Measurements from ENCODE around the gene HAUS8. TPM values are rescaled to one million over a fixed set of nuclear protein-coding genes. Genes with fewer than 3 reads are reported as not detected.

HAUS8 gene
- total and polyA plus RNA-seq, 2 donors (not counting 3 experiments of a cell fraction or from before 2014, with no cell fraction given), result 9.6 to 30.3 TPM

GRCh38 chr19:17109300-17109699 lies 34.0 kb upstream of the HAUS8 start:
- Histone ChIP-seq H3K79me2 (ENCODE audit: control insufficient read depth, insufficient read depth, low read length) (peaks cover 72% of the 10 kb centered on the region), H4K20me1 (replicated peaks; ENCODE audit: control insufficient read depth, extremely low read depth, insufficient read depth, low read length) (no peaks in the 10 kb centered on the region)
- BruUV-seq (replicated peaks), result no TSS peak

More at GRCh38 chr19:17109300-17109699, 34.0 kb upstream of the HAUS8 start:
- Histone ChIP-seq H3K27ac (ENCODE audit: insufficient read depth, low read depth, low read length) (no peak overlapping the region), H3K4me2 (ENCODE audit: insufficient read depth, low read length) (no peak overlapping the region), H3K9me1 (replicated peaks; ENCODE audit: control insufficient read depth, extremely low read depth, insufficient read depth, low read length) (no peaks in the 10 kb centered on the region), H2AFZ (ENCODE audit: low read depth, low read length) (no peak overlapping the region), H3K36me3 (ENCODE audit: control insufficient read depth in 2 of 2, extremely low read depth in 1 of 2, insufficient read depth in 2 of 2, low read length in 2 of 2) (peaks cover 0 to 12% of the 10 kb centered on the region in 2 experiments), H3K4me3 (replicated peaks in 1 of 3; ENCODE audit: insufficient read depth in 1 of 3, low read depth in 1 of 3, low read length in 3 of 3) (no peak overlapping the region), H3K9me3 (replicated peaks; ENCODE audit: control insufficient read depth, insufficient read depth, low read length) (no peaks in the 10 kb centered on the region), H3K4me1 (ENCODE audit: control insufficient read depth, extremely low read depth, insufficient read depth, low read length) (peaks cover 11% of the 10 kb centered on the region), H3K27me3 (ENCODE audit: control insufficient read depth in 2 of 2, insufficient read depth in 2 of 2, low read length in 2 of 2) (no peaks in the 10 kb centered on the region), H3K9ac (replicated peaks; ENCODE audit: extremely low read depth, insufficient read depth, low read length) (no peak overlapping the region)
- DNase-seq (ENCODE audit: low read depth, low spot score), result no peak
- TF ChIP-seq MAX (IDR thresholded peaks at IDR 0.05; ENCODE audit: insufficient read depth, insufficient read length) (no peak), MYC (IDR thresholded peaks at IDR 0.05; ENCODE audit: low read depth, low read length) (no peak), CTCF (IDR thresholded peaks at IDR 0.05; ENCODE audit: extremely low read depth in 1 of 2, insufficient read depth in 1 of 2, low read depth in 1 of 2, low read length in 2 of 2) (no peak), EZH2 (IDR thresholded peaks at IDR 0.05; ENCODE audit: borderline replicate concordance, low read depth, low read length, severe bottlenecking) (no peak), POLR2AphosphoS5 (IDR thresholded peaks at IDR 0.05; ENCODE audit: insufficient read depth, low read depth, low read length) (no peak), GATA2 (IDR thresholded peaks at IDR 0.05; ENCODE audit: insufficient read depth, insufficient read length, low read depth, low read length) (no peak), POLR2A (IDR thresholded peaks at IDR 0.05; ENCODE audit: low read depth, low read length) (no peak), JUN (IDR thresholded peaks at IDR 0.05; ENCODE audit: borderline replicate concordance, insufficient read depth, insufficient read length, low read depth) (no peak), FOS (IDR thresholded peaks at IDR 0.05; ENCODE audit: borderline replicate concordance, insufficient read depth, low read length) (no peak)
- CTCF ChIA-PET, result no interaction called here
- FAIRE-seq, result no peak
- dilution Hi-C loops (cut with MboI; ENCODE audit: extremely low pct_ligation_motif_present, low sequenced_read_pairs) (no loop called here), intact Hi-C loops (cut with micrococcal nuclease) (loop anchor here (5.0 kb wide), 1 partner anchor 38 kb away; no protein-coding TSS in a partner anchor)
- POLR2A ChIA-PET, result no interaction called here
